ENCODE data around the gene ZBTB4.

ZBTB4 gene

GRCh38 chr17:7512824-7513540, 33.6 kb upstream of the ZBTB4 start:
- TF ChIP-seq CTCF (IDR thresholded peaks at IDR 0.05; ENCODE audit: control insufficient read depth, insufficient read depth, low read depth, low read length, missing control alignments), result no peak
- no peak for DNase-seq (ENCODE audit: low read depth)
- H3K4me3 ChIP-seq (ENCODE audit: control insufficient read depth, low read depth, low read length), result no peak overlapping the region

GRCh38 chr17:7512105-7512504, 32.7 kb upstream of the ZBTB4 start:
- no peak overlapping the region for H3K4me3 ChIP-seq (ENCODE audit: control insufficient read depth, low read depth, low read length)
- DNase-seq (ENCODE audit: low read depth), result no peak
- TF ChIP-seq CTCF (IDR thresholded peaks at IDR 0.05; ENCODE audit: control insufficient read depth, insufficient read depth, low read depth, low read length, missing control alignments), result no peak

GRCh38 chr17:7511108-7511507, 31.7 kb upstream of the ZBTB4 start:
- DNase-seq (ENCODE audit: low read depth), result no peak

GRCh38 chr17:7509937-7510336, 30.5 kb upstream of the ZBTB4 start:
- DNase-seq (ENCODE audit: low read depth), result no peak
- TF ChIP-seq CTCF (IDR thresholded peaks at IDR 0.05; ENCODE audit: control insufficient read depth, insufficient read depth, low read depth, low read length, missing control alignments), result no peak

More at GRCh38 chr17:7511108-7511507, 31.7 kb upstream of the ZBTB4 start:
- H3K4me3 ChIP-seq (ENCODE audit: control insufficient read depth, low read depth, low read length), result no peak overlapping the region
- TF ChIP-seq CTCF (IDR thresholded peaks at IDR 0.05; ENCODE audit: control insufficient read depth, insufficient read depth, low read depth, low read length, missing control alignments), result no peak

GRCh38 chr17:7508846-7509245, 29.4 kb upstream of the ZBTB4 start:
- no peak for TF ChIP-seq CTCF (IDR thresholded peaks at IDR 0.05; ENCODE audit: control insufficient read depth, insufficient read depth, low read depth, low read length, missing control alignments)
- no peak overlapping the region for H3K4me3 ChIP-seq (ENCODE audit: control insufficient read depth, low read depth, low read length)
- DNase-seq (ENCODE audit: low read depth), result no peak

More at GRCh38 chr17:7509937-7510336, 30.5 kb upstream of the ZBTB4 start:
- H3K4me3 ChIP-seq (ENCODE audit: control insufficient read depth, low read depth, low read length), result no peak overlapping the region

GRCh38 chr17:7508145-7508544, 28.7 kb upstream of the ZBTB4 start:
- no peak for TF ChIP-seq CTCF (IDR thresholded peaks at IDR 0.05; ENCODE audit: control insufficient read depth, insufficient read depth, low read depth, low read length, missing control alignments)
- H3K4me3 ChIP-seq (ENCODE audit: control insufficient read depth, low read depth, low read length), result no peak overlapping the region
- DNase-seq (ENCODE audit: low read depth), result no peak

Data from AG09309 (cell line).